ENCODE measurements around the gene SNTG2. TPM values are rescaled to one million over a fixed set of nuclear protein-coding genes. Genes with fewer than 3 reads are reported as not detected.

Gene SNTG2
- total and polyA plus RNA-seq, 2 donors (not counting 3 experiments of a cell fraction or from before 2014, with no cell fraction given) = not detected

DNA sequence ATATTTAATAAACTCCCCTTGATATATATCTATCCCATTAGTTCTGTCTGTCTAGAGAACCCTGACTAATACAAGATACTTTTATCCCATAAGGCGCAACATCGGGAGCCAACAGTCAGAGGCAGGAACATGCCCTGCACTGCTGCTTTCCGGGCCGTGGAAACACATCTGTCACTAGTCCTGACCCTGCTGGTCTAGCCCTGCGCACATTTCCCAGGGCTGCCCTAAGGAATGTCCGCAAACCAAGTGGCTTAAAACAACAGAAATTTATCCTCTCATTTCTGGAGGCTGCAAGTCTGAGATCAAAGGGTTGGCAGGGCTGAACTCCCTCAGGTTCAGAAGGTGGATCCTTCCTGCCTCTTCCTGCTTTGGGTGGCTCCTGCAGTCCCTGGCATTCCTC, 348.4 kb downstream of the SNTG2 start:
- no peaks in the 10 kb centered on the region for H3K4me1 ChIP-seq (ENCODE audit: control insufficient read depth, extremely low read depth, insufficient read depth, low read length)
- intact Hi-C loops (cut with micrococcal nuclease) = no loop called here
- FAIRE-seq (no peak), DNase-seq (ENCODE audit: low read depth, low spot score) (no peak)
- H3K4me2 ChIP-seq (ENCODE audit: insufficient read depth, low read length) = no peak overlapping the region
- no peaks in the 10 kb centered on the region for H3K79me2 ChIP-seq (ENCODE audit: control insufficient read depth, insufficient read depth, low read length)
- no peaks in the 10 kb centered on the region for H3K27me3 ChIP-seq (ENCODE audit: control insufficient read depth in 2 of 2, insufficient read depth in 2 of 2, low read length in 2 of 2)
- no peak overlapping the region for H3K9ac ChIP-seq (replicated peaks; ENCODE audit: extremely low read depth, insufficient read depth, low read length)
- no peaks in the 10 kb centered on the region for H3K36me3 ChIP-seq (ENCODE audit: control insufficient read depth in 2 of 2, extremely low read depth in 1 of 2, insufficient read depth in 2 of 2, low read length in 2 of 2)
- BruUV-seq (replicated peaks) = no TSS peak
- TF ChIP-seq EZH2 (IDR thresholded peaks at IDR 0.05; ENCODE audit: borderline replicate concordance, low read depth, low read length, severe bottlenecking) = no peak
- TF ChIP-seq, protein P1, sequence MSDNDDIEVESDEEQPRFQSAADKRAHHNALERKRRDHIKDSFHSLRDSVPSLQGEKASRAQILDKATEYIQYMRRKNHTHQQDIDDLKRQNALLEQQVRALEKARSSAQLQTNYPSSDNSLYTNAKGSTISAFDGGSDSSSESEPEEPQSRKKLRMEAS (IDR thresholded peaks at IDR 0.05; ENCODE audit: insufficient read depth, insufficient read length) = no peak
- no peak for TF ChIP-seq FOS (IDR thresholded peaks at IDR 0.05; ENCODE audit: borderline replicate concordance, insufficient read depth, low read length)
- TF ChIP-seq, protein P2, sequence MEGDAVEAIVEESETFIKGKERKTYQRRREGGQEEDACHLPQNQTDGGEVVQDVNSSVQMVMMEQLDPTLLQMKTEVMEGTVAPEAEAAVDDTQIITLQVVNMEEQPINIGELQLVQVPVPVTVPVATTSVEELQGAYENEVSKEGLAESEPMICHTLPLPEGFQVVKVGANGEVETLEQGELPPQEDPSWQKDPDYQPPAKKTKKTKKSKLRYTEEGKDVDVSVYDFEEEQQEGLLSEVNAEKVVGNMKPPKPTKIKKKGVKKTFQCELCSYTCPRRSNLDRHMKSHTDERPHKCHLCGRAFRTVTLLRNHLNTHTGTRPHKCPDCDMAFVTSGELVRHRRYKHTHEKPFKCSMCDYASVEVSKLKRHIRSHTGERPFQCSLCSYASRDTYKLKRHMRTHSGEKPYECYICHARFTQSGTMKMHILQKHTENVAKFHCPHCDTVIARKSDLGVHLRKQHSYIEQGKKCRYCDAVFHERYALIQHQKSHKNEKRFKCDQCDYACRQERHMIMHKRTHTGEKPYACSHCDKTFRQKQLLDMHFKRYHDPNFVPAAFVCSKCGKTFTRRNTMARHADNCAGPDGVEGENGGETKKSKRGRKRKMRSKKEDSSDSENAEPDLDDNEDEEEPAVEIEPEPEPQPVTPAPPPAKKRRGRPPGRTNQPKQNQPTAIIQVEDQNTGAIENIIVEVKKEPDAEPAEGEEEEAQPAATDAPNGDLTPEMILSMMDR (IDR thresholded peaks at IDR 0.05; ENCODE audit: extremely low read depth in 1 of 2, insufficient read depth in 1 of 2, low read depth in 1 of 2, low read length in 2 of 2) = no peak
- TF ChIP-seq JUN (IDR thresholded peaks at IDR 0.05; ENCODE audit: borderline replicate concordance, insufficient read depth, insufficient read length, low read depth) = no peak
- no peak for TF ChIP-seq GATA2 (IDR thresholded peaks at IDR 0.05; ENCODE audit: insufficient read depth, insufficient read length, low read depth, low read length)
- H3K4me3 ChIP-seq (replicated peaks in 1 of 3; ENCODE audit: insufficient read depth in 1 of 3, low read depth in 1 of 3, low read length in 3 of 3) = no peak overlapping the region
- peaks cover 2% of the 10 kb centered on the region for H3K9me3 ChIP-seq (replicated peaks; ENCODE audit: control insufficient read depth, insufficient read depth, low read length)
- dilution Hi-C loops (cut with MboI; ENCODE audit: extremely low pct_ligation_motif_present, low sequenced_read_pairs) = no loop called here
- H4K20me1 ChIP-seq (replicated peaks; ENCODE audit: control insufficient read depth, extremely low read depth, insufficient read depth, low read length) = no peaks in the 10 kb centered on the region
- no peak overlapping the region for H2AFZ ChIP-seq (ENCODE audit: low read depth, low read length)
- no peaks in the 10 kb centered on the region for H3K9me1 ChIP-seq (replicated peaks; ENCODE audit: control insufficient read depth, extremely low read depth, insufficient read depth, low read length)
- ChIA-PET POLR2A (no interaction called here), CTCF (no interaction called here)
- H3K27ac ChIP-seq (ENCODE audit: insufficient read depth, low read depth, low read length) = no peak overlapping the region
